Esophagus squamous epithelium (tissue), 5 donors: ENCODE results near the gene SIL1. TPM values are rescaled to one million over a fixed set of nuclear protein-coding genes. Genes with fewer than 3 reads are reported as not detected.

ENCODE experiments used
- DNase-seq: peaks from one replicate; lab custom pipeline; 2025; lab: John Stamatoyannopoulos, UW
- H3K27ac ChIP-seq, 4 donors: fragments of 200-600 bp; sonication (generic); one replicate each; pipeline ENCODE4 v1.5.1; 2016 to 2019; ENCODE audit warnings: mild to moderate bottlenecking in 1 of 4
- H3K27me3 ChIP-seq, 4 donors: fragments of 200-600 bp; sonication (generic); 1 replicate in 3 of 4; 2 replicates in 1 of 4; pipeline versions ENCODE4 v1.5.1 to v1.6.0; 2017 to 2021; ENCODE audit warnings: antibody characterized with exemption in 1 of 4
- H3K36me3 ChIP-seq, 3 donors: fragments of 200-600 bp; sonication (generic); one replicate each; pipeline ENCODE4 v1.5.1; 2016 to 2019
- H3K4me1 ChIP-seq, 3 donors: fragments of 200-600 bp; sonication (generic); one replicate each; pipeline ENCODE4 v1.5.1; 2017 to 2019
- H3K4me3 ChIP-seq, 4 donors: fragments of 200-600 bp; sonication (generic); 1 replicate in 3 of 4; 2 replicates in 1 of 4; pipeline ENCODE4 v1.5.1; 2016 to 2019; ENCODE audit warnings: mild to moderate bottlenecking in 2 of 4, moderate library complexity in 1 of 4
- H3K9me3 ChIP-seq, 3 donors: fragments of 200-600 bp; sonication (generic); one replicate each; pipeline ENCODE4 v1.5.1; 2016 to 2019
- POLR2A ChIP-seq, 4 donors: fragments of 450-650 bp; IDR thresholded peaks; one replicate each; pipeline ENCODE4 v1.6.1; 2017; ENCODE audit warnings: antibody characterized with exemption in 4 of 4, mild to moderate bottlenecking in 4 of 4, moderate library complexity in 3 of 4
- WGBS, 2 donors: methylation state at CpG; one replicate each; pipeline ENCODE4 v1.1.5; 2018; 5-methylcytosine and 5-hydroxymethylcytosine counted together
- intact Hi-C: fragments of 100-400 bp; cut with DNase I; formaldehyde crosslinking; loops from one replicate; pipeline ENCODE4 v1.15.0; 2022
- total RNA-seq, 4 donors: library from RNA; depleted of rRNA; stranded (reverse); fragments of >200 nt; gene quantifications; one replicate each; pipeline ENCODE4 v1.1.0, GENCODE V29; 2016
- TF ChIP-seq, protein P1 (sequence below), 6 experiments: fragments of 450-650 bp in 4 of 6; fragments of 200-600 bp in 2 of 6; sonication (generic) in 2 of 6; IDR thresholded peaks; one replicate each; pipeline ENCODE4 v1.5.1; 2016 to 2019; ENCODE audit warnings: antibody characterized with exemption in 6 of 6, mild to moderate bottlenecking in 4 of 6, moderate library complexity in 4 of 6
- donor health status: DM: yes; HTN: yes; CAD: no.

SIL1 gene
- total RNA-seq, 4 donors from 2014 or later = 18.0 to 34.6 (median 18.3) TPM

DNA sequence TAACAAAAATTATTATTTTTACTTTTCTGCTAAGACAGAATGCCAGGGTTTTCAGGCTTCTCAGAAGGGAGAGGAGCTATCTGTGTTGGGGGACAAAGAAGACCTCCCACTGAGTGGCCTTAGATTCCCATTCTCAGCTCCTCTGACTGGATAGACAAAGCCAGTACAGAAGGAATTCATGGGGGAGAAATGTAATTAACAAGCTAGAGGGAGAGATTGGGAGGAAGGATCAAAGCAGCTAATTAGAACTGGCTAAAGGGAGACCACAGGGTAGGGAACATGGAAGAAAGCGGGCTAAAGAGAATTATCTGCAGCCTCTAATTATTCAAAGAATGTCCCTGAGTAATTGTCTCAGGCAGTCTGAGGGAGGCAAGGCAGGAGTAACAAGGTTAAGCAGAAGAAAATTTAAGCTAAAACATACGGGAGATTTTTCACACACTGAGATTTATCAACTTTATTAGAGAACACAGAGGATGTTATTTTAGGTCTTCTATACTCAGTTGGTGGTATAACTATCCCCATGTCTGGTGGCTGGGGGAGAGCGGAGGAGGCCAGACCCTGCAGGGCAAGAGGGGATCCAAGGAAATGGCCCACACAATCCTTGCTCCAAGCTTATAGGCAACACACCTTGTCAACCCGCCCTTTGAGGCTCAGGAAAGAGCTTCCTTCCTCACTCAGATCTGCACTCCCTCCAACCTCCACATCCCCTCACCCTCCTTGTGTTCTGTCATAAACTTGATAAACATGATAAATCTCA lies 235.4 kb downstream of the SIL1 start:
- no peak overlapping the region for H3K27ac ChIP-seq
- H3K4me3 ChIP-seq = no peak overlapping the region
- TF ChIP-seq POLR2A (IDR thresholded peaks at IDR 0.05) = no peak
- TF ChIP-seq, protein P1, sequence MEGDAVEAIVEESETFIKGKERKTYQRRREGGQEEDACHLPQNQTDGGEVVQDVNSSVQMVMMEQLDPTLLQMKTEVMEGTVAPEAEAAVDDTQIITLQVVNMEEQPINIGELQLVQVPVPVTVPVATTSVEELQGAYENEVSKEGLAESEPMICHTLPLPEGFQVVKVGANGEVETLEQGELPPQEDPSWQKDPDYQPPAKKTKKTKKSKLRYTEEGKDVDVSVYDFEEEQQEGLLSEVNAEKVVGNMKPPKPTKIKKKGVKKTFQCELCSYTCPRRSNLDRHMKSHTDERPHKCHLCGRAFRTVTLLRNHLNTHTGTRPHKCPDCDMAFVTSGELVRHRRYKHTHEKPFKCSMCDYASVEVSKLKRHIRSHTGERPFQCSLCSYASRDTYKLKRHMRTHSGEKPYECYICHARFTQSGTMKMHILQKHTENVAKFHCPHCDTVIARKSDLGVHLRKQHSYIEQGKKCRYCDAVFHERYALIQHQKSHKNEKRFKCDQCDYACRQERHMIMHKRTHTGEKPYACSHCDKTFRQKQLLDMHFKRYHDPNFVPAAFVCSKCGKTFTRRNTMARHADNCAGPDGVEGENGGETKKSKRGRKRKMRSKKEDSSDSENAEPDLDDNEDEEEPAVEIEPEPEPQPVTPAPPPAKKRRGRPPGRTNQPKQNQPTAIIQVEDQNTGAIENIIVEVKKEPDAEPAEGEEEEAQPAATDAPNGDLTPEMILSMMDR (IDR thresholded peaks at IDR 0.05) = no peak
- no peaks in the 10 kb centered on the region for H3K27me3 ChIP-seq
- H3K9me3 ChIP-seq = no peaks in the 10 kb centered on the region
- H3K36me3 ChIP-seq = no peaks in the 10 kb centered on the region
- 90 to 98% methylated on average over 3 to 4 of the region's 4 CpGs for WGBS, 2 donors
- H3K4me1 ChIP-seq = no peaks in the 10 kb centered on the region
- no peak for DNase-seq
- intact Hi-C loops = no loop called here

DNA sequence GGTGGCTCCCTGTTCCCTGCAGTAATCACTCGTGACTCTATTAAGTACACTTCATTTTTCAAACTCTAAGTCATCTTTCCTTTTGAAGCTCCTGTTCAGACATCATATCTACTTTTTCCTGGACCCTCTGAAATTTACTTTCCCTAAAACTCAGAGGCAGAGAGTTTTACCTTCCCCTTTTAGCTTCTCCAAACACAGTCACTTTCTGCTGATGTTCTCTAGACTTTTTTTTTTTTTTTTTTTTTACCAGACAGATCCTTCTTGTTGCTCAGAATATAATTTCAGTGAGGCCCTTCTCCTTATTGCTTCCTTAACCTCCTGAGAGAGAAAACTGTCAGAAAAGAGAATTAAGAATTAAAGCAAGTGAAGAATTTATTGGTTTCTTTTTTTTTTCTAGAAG lies 236.4 kb downstream of the SIL1 start:
- H3K27me3 ChIP-seq = no peaks in the 10 kb centered on the region
- no peak for DNase-seq
- no peaks in the 10 kb centered on the region for H3K4me1 ChIP-seq
- intact Hi-C loops = no loop called here
- WGBS, 2 donors = 84 to 89% methylated on average over 1 of the region's 1 CpG
- no peaks in the 10 kb centered on the region for H3K36me3 ChIP-seq
- no peak overlapping the region for H3K27ac ChIP-seq
- TF ChIP-seq, protein P1 (IDR thresholded peaks at IDR 0.05) = no peak
- no peak for TF ChIP-seq POLR2A (IDR thresholded peaks at IDR 0.05)
- H3K4me3 ChIP-seq = no peak overlapping the region
- no peaks in the 10 kb centered on the region for H3K9me3 ChIP-seq

DNA sequence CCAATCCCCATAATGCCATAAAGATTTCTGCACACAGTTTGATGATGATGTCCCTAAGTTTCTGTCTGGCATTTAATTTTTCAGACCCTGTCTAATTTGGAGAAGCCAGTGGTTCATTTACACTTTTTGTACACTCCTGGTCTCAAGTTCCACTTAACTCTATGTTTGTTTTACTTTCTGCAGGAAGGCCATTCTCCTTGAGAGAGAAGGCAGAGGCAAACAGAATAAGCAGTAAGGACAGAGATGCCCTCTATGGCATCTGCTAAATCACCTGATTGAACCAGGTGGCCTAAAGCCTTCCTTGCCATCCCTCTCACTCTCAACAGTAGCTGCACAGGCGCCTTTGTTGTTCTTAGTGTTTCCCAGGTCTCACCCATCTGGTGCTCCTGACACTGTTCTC lies 236.9 kb downstream of the SIL1 start:
- no peak overlapping the region for H3K27ac ChIP-seq
- intact Hi-C loops = no loop called here
- WGBS, 2 donors = 85 to 92% methylated on average over 1 of the region's 1 CpG
- TF ChIP-seq POLR2A (IDR thresholded peaks at IDR 0.05) = no peak
- TF ChIP-seq, protein P1 (IDR thresholded peaks at IDR 0.05) = no peak
- H3K36me3 ChIP-seq = no peaks in the 10 kb centered on the region
- H3K9me3 ChIP-seq = no peaks in the 10 kb centered on the region
- DNase-seq = no peak
- no peaks in the 10 kb centered on the region for H3K27me3 ChIP-seq
- no peak overlapping the region for H3K4me3 ChIP-seq
- H3K4me1 ChIP-seq = no peaks in the 10 kb centered on the region

DNA sequence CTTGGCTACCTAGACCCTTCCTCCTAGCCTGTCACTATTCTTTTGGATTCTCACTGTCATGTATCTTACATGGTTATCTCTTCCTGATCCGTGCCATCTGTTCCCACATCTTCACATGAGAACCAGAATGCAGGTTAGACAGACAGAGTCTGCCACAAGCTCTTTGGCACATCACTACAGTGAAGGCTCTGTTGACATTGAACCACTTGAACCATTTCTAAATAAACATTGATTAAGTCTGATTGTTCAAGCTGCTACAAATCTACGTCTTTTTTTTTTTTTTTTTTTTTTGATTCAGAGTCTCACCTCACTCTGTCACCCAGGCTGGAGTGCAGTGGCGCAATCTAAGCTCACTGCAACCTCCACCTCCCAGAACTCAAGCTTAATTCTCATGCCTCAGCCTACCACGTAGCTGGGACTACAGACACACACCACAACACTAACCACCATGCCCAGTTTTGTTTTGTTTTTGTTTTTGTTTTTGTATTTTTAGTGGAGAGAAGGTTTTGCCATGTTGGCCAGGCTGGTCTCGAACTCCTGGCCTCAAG lies 237.9 kb downstream of the SIL1 start:
- no peak overlapping the region for H3K4me3 ChIP-seq
- H3K4me1 ChIP-seq = peaks cover 0 to 7% (median 1%) of the 10 kb centered on the region in 3 donors
- no peak overlapping the region for H3K27ac ChIP-seq
- H3K27me3 ChIP-seq = no peaks in the 10 kb centered on the region
- TF ChIP-seq, protein P1 (IDR thresholded peaks at IDR 0.05) = no peak
- no peak for TF ChIP-seq POLR2A (IDR thresholded peaks at IDR 0.05)
- DNase-seq = no peak
- intact Hi-C loops = no loop called here
- 82 to 88% methylated on average over 5 of the region's 5 CpGs for WGBS, 2 donors
- H3K36me3 ChIP-seq = no peaks in the 10 kb centered on the region
- no peaks in the 10 kb centered on the region for H3K9me3 ChIP-seq

DNA sequence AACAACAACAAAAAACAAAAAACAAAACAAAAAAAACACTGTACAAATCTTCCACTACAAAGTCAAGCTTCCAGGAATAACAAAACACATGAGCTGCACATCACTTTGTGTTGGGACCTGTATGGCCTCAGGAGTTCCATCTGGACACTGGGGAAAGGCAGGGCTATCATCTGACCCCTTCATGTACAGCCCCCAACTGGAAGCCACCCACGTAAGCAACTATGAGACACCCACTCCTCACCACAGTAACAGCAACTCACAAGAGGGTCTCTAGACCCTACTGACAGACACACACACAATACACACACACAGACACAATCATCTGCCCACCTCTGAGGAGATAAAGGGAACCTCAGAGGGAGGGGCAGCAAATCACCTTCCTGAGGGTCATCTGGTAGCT lies 241.4 kb downstream of the SIL1 start:
- no peak overlapping the region for H3K27ac ChIP-seq
- WGBS, 2 donors = 78% methylated on average over 1 of the region's 1 CpG; no CpG with 5 or more reads in 1 of the 2 donors
- H3K36me3 ChIP-seq = no peaks in the 10 kb centered on the region
- H3K27me3 ChIP-seq = no peaks in the 10 kb centered on the region
- DNase-seq = no peak
- TF ChIP-seq, protein P1 (IDR thresholded peaks at IDR 0.05) = no peak
- no peak for TF ChIP-seq POLR2A (IDR thresholded peaks at IDR 0.05)
- H3K4me3 ChIP-seq = no peak overlapping the region
- intact Hi-C loops = no loop called here
- no peaks in the 10 kb centered on the region for H3K9me3 ChIP-seq
- peaks cover 23 to 41% (median 28%) of the 10 kb centered on the region in 3 donors for H3K4me1 ChIP-seq
